IPS DF 6.9 (cell line): Measurements from ENCODE around the gene PKMYT1.

Experiments
- DNase-seq: peaks from one replicate; pipeline ENCODE4 v3.0.0-alpha.2; 2013; ENCODE audit warnings: low read depth, low spot score
- H3K27ac ChIP-seq: one replicate; pipeline ENCODE4 v1.5.1; 2013; ENCODE audit warnings: low read length, control low read depth
- H3K27me3 ChIP-seq: 2 replicates; pipeline ENCODE4 v1.6.1; 2013; ENCODE audit warnings: mild to moderate bottlenecking, low read length; ENCODE audit not compliant: control insufficient read depth, insufficient read depth
- H3K36me3 ChIP-seq: 2 replicates; pipeline ENCODE4 v1.6.1; 2013; ENCODE audit warnings: low read length; ENCODE audit not compliant: control insufficient read depth, insufficient read depth
- H3K4me1 ChIP-seq: 2 replicates; pipeline ENCODE4 v1.6.1; 2013; ENCODE audit warnings: low read length; ENCODE audit not compliant: control insufficient read depth, insufficient read depth
- H3K4me3 ChIP-seq: 2 replicates; pipeline ENCODE4 v1.5.1; 2013; ENCODE audit warnings: mild to moderate bottlenecking, low read length
- H3K9me3 ChIP-seq: 2 replicates; pipeline ENCODE4 v1.6.1; 2013; ENCODE audit warnings: low read length, inconsistent platforms; ENCODE audit not compliant: control insufficient read depth, insufficient read depth
- WGBS: extraction: QIAGEN DNeasy Blood & Tissue Kit; methylation state at CpG from one replicate; pipeline ENCODE4 v1.1.7; 2013; ENCODE audit warnings: mixed read lengths, missing lambda C conversion rate; ENCODE audit not compliant: insufficient read length, insufficient coverage; 5-methylcytosine and 5-hydroxymethylcytosine counted together

PKMYT1 gene

DNA sequence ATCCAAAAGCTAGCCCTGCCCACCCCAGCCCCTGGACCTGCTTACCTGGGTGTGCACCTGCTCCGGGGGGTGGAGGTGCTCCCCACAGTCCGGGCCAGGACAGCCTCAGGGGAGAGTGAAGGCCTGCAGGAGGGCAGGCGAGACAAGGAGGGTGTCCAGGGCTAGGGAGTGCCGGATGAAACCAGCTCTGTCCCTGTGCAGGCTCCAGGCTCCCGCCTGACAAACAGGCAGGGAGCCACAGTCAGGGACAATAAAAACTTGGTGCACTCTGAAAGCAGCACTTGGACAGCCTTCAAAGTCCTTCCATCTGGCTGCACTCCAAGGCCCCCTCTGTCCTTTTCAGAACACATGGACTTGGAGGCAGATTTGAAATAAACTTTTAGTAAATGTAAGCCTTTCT, 7.2 kb downstream of the PKMYT1 start:
- no peak overlapping the region for H3K4me3 ChIP-seq
- peaks cover 4% of the 10 kb centered on the region for H3K4me1 ChIP-seq
- no peak for DNase-seq
- no peaks in the 10 kb centered on the region for H3K9me3 ChIP-seq
- H3K27me3 ChIP-seq, result no peaks in the 10 kb centered on the region
- no CpG with 5 or more reads among the region's 5 CpGs for WGBS
- no peak overlapping the region for H3K27ac ChIP-seq
- peaks cover 41% of the 10 kb centered on the region for H3K36me3 ChIP-seq

DNA sequence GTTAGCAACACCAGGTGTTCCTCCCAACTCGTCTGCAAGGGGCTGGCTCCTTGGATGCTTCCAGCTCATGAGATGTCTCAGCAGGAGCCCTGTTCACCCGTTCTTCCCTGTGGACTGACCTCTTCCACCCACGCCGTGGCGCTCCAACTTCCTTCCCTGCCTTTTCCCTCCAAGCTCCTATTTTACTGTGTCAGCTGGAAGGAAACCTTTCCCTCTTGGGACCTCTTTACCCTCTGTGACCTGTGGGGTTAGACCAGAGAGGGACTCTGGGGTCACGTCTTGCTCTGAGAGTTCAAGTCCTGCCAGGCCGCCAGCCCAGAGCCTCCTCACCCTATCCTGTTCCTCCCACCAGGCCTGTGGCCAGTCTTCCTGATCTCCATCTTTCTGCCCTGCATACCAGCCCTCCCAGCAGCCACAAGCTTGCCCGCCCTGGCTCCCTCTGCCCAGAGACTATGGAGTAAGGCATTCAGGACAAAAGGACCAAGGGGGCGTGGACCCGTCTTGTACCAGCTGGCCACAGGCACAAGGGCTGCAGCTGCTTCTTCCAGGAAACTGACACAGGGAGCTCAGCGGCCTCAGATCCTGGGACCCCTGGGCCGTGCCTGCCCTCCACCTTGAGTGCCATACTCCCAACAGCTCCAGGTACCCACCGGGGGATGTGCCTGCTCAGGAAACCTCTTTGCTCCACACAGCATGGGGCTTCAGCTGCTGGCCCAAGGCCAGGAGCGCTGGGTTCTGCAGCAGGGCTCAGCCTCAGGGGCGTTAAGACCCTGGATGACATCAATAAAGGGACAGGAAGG, 8.1 kb downstream of the PKMYT1 start:
- no peak overlapping the region for H3K4me3 ChIP-seq
- H3K27me3 ChIP-seq, result no peaks in the 10 kb centered on the region
- no CpG with 5 or more reads among the region's 15 CpGs for WGBS
- H3K9me3 ChIP-seq, result no peaks in the 10 kb centered on the region
- no peak overlapping the region for H3K27ac ChIP-seq
- peaks cover 6% of the 10 kb centered on the region for H3K4me1 ChIP-seq
- H3K36me3 ChIP-seq, result peaks cover 41% of the 10 kb centered on the region
- no peak for DNase-seq

DNA sequence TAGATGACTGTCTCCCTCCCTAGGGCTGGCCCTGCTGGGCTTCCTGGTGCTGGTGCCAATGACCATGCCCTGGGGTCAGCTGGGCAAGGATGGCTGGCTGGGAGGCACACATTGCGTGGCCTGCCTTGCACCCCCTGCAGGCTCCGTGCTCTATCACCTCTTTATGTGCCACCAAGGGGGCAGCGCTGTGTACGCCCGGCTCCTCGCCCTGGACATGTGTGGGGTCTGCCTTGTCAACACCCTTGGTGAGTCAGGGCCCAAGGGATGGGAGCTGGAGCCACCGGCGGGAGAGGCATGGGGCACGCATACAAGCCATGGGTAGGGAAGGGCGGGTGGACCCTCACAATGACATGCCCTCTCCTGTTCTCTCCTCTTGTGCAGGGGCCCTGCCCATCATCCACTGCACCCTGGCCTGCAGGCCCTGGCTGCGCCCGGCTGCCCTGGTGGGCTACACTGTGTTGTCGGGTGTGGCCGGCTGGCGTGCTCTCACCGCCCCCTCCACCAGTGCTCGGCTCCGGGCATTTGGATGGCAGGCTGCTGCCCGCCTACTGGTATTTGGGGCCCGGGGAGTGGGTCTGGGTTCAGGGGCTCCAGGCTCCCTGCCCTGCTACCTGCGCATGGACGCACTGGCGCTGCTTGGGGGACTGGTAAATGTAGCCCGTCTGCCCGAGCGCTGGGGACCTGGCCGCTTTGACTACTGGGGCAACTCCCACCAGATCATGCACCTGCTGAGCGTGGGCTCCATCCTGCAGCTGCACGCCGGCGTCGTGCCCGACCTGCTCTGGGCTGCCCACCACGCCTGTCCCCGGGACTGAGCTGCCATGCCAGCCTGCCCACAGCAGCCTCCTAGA, 8.9 kb downstream of the PKMYT1 start:
- no peak overlapping the region for H3K4me3 ChIP-seq
- peaks cover 37% of the 10 kb centered on the region for H3K36me3 ChIP-seq
- H3K4me1 ChIP-seq, result peaks cover 6% of the 10 kb centered on the region
- H3K9me3 ChIP-seq, result no peaks in the 10 kb centered on the region
- H3K27ac ChIP-seq, result no peak overlapping the region
- DNase-seq, result no peak
- no peaks in the 10 kb centered on the region; the same call in 1 of the 2 replicates for H3K27me3 ChIP-seq
- WGBS, result no CpG with 5 or more reads among the region's 35 CpGs

DNA sequence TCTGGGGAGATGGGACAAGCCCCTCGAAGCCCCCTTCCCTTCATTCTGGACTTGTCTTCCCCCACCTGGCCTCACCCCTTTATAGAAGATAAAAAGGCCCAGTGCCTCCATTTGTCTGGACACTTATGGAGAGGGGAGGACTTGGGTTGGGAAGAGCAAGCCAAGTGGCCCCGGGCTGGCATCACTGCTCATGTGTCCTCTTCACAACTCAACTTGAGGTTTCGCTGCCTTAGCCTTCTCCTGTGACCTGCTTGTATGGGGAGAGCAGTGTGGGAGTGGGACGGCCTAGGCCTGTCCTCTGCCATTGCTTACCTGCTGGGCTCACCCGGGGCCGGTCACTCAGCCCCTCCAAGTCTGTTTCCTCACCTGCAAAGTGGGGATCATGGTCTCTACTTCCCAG, 9.7 kb downstream of the PKMYT1 start:
- H3K9me3 ChIP-seq, result no peaks in the 10 kb centered on the region
- DNase-seq, result no peak
- peaks cover 29% of the 10 kb centered on the region for H3K36me3 ChIP-seq
- no CpG with 5 or more reads among the region's 6 CpGs for WGBS
- H3K4me1 ChIP-seq, result peaks cover 6% of the 10 kb centered on the region
- H3K27ac ChIP-seq, result no peak overlapping the region
- peak overlapping the region; percentile 92; the same call in 1 of the 2 replicates for H3K4me3 ChIP-seq
- no peaks in the 10 kb centered on the region; the same call in 1 of the 2 replicates for H3K27me3 ChIP-seq

DNA sequence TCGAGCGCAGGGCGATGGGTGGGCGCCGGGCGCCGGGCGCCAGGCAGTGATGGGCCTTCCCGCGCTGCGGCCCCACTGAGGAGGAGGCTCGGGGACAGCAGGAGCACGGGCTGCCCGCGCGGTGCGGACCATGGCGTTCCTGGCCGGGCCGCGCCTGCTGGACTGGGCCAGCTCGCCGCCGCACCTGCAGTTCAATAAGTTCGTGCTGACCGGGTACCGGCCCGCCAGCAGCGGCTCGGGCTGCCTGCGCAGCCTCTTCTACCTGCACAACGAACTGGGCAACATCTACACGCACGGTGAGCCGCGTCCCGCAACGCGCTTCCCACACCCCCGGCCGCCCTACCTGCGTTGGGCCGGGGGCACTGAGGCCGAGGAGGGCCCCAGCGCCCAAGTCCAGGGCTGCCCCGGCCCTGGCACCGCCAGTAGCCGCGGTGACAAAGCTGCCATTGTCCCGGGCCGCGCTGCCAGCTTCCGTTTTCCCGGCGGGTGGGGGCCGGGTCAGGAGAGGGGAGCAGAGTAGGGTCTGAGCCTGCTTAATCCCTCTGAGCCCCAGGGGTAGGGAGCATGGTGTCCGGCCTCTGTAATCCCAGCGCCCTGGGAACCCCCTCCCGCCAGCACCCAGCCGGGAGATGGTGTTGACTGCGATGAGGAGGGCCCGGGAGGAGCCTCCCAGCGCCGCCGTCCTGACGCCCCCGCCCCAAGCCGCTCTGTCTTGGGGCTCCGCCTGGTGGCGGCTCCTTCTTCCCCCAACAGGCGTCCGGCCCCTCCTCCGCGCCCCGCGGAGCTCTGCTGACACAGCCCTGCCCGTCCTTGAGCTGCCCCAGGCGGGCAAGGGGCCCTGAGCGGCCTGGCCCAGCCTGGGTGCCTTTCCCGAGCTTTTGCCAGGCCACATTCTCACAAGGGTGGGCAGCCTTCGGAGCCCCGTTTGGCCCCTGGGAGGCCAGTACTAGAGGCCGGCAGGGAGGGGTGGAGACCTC, 10.4 kb downstream of the PKMYT1 start:
- H3K36me3 ChIP-seq, result peaks cover 22% of the 10 kb centered on the region
- DNase-seq, result no peak
- H3K4me1 ChIP-seq, result peaks cover 6% of the 10 kb centered on the region
- H3K4me3 ChIP-seq, result peak overlapping the region; percentile 92
- H3K9me3 ChIP-seq, result no peaks in the 10 kb centered on the region
- no peaks in the 10 kb centered on the region; the same call in 1 of the 2 replicates for H3K27me3 ChIP-seq
- WGBS, result no CpG with 5 or more reads among the region's 83 CpGs
- H3K27ac ChIP-seq, result no peak overlapping the region

DNA sequence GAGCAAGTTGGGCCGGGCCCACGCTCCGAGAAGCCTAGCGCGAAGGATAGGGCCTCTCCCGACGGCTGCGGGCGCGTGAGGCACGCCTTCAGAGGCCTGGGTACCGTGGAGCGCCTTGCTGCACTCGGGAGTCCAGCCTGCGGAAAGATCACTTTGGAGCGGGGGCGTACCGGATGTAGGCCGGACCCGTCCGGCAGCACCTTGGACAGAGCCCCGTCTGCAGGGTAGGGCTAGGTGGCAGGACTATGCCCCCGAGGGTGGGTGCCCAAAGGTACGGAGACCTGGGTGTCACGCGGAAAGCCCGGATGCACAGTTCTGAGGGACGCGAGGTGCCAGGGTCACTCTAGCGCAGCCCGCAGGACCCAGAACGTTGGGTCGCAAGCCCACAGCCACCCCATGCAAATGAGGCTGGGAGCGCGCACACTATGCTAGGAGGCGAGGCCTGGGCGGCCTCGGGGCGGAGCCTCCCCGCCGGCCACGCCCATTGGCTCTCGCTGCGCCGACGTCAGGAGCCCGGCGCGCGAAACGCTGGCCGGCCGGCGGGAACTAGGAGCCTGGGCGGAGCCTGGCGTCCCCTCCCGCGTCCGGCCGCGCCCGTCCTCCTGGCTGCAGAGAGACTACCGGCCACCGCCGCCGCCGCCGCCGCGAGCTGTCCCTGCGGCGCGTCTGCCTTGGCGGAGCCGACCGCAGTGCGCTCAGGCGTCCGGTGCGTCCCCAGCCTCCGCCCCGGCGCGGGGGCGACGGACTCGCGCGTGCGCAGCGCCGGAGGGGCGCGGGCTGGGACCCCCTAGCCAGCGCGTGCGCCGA, 11.3 kb downstream of the PKMYT1 start, which contains the start of gene PAQR4:
PAQR4 (plus strand) TSS at position 611 of the 807 bp plus-strand sequence. CDS start 327 bp downstream, outside the sequence.
- DNase-seq, result no peak
- WGBS, result no CpG with 5 or more reads among the region's 98 CpGs
- H3K9me3 ChIP-seq, result no peaks in the 10 kb centered on the region
- H3K27me3 ChIP-seq, result no peaks in the 10 kb centered on the region; the same call in 1 of the 2 replicates
- peaks cover 6% of the 10 kb centered on the region for H3K4me1 ChIP-seq
- no peak within 1 kb of the TSS for H3K27ac ChIP-seq
- peak within 1 kb of the TSS; percentile 92 for H3K4me3 ChIP-seq
- H3K36me3 ChIP-seq, result peaks cover 13% of the 10 kb centered on the region; the same call in 1 of the 2 replicates

DNA sequence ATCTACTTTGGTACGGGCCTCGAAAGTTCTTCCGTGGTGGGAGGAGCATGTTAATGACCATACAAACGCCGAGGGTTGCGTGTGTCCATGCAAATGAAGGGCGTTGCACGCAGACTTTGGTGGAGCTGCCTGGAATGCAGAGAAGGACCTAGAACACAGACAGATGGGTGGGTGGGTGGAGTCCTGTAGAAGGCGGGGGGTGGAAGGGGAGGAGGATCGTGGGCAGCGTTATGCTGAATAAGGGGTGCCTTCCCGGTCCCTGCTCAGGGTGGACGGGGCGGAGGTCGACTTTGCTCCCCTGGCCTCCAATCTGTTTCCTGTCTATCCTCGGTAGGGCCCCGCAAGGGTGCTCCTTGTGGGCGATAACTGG, 11.9 kb downstream of the PKMYT1 start:
- peaks cover 6% of the 10 kb centered on the region for H3K4me1 ChIP-seq
- no peak overlapping the region for H3K27ac ChIP-seq
- no CpG with 5 or more reads among the region's 18 CpGs for WGBS
- peaks cover 9% of the 10 kb centered on the region; the same call in 1 of the 2 replicates for H3K36me3 ChIP-seq
- DNase-seq, result no peak
- H3K27me3 ChIP-seq, result no peaks in the 10 kb centered on the region; the same call in 1 of the 2 replicates
- H3K9me3 ChIP-seq, result no peaks in the 10 kb centered on the region
- H3K4me3 ChIP-seq, result peak overlapping the region; percentile 92; the same call in 1 of the 2 replicates

DNA sequence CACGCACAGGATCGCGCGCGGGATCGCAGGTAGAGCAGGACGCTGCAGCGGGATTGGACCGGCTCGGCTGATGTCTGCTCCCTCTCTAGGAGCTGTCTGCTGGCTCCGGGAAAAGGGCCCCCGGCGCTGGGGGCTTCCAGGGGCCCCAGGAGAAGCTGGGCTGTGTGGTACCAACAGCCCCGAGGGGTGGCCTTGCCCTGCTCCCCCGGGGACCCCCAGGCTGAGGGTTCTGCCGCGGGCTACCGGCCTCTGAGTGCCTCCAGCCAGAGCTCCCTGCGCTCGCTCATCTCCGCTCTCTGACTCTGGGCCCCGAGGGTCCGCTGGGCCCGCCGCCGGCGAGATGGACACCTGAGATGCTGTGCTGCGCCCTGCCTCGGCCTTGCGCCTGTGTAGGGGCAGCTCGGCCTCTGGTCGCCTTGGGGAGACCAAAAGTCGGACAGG, 12.5 kb downstream of the PKMYT1 start:
- WGBS, result no CpG with 5 or more reads among the region's 33 CpGs
- no peaks in the 10 kb centered on the region for H3K9me3 ChIP-seq
- no peak for DNase-seq
- peaks cover 9% of the 10 kb centered on the region; the same call in 1 of the 2 replicates for H3K36me3 ChIP-seq
- no peak overlapping the region for H3K27ac ChIP-seq
- peaks cover 6% of the 10 kb centered on the region for H3K4me1 ChIP-seq
- H3K4me3 ChIP-seq, result no peak overlapping the region
- no peaks in the 10 kb centered on the region; the same call in 1 of the 2 replicates for H3K27me3 ChIP-seq

DNA sequence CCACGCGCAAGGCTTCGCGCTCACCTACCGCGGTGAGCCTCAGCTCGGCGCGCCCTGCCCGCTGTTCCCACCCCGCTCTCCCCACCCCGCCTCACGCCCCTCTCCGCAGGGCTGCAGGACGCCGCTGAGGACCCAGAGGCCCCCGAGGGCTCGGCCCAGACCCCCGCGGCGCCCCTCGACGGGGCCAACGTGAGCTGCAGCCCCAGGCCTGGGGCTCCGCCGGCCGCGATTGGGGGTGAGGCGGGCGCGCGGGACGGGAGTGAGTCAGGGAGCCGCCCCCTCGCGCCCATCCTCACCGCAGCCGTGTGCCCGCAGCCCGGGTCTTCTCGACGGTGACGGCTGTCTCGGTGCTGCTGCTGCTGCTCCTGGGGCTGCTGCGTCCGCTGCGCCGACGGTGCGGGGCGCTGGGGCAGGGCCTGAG, 13.0 kb downstream of the PKMYT1 start:
- H3K36me3 ChIP-seq, result peaks cover 6% of the 10 kb centered on the region; the same call in 1 of the 2 replicates
- no peak overlapping the region for H3K27ac ChIP-seq
- peaks cover 9% of the 10 kb centered on the region for H3K4me1 ChIP-seq
- H3K4me3 ChIP-seq, result peak overlapping the region; percentile 22; the same call in 1 of the 2 replicates
- no peak for DNase-seq
- no peaks in the 10 kb centered on the region; the same call in 1 of the 2 replicates for H3K27me3 ChIP-seq
- WGBS, result no CpG with 5 or more reads among the region's 51 CpGs
- H3K9me3 ChIP-seq, result no peaks in the 10 kb centered on the region
